GM10248 (cell line): Measurements from ENCODE around the gene IREB2.

Experiments
- CTCF ChIA-PET: fragments of 300-600 bp; sonication (Branson Sonifier 250); formaldehyde crosslinking; extraction: SDS; loops from one replicate; lab custom pipeline; 2021; ENCODE audit warnings: antibody characterized with exemption; lab: Yijun Ruan, JAX
- POLR2A ChIA-PET: fragments of 350-650 bp; sonication (Branson Sonifier 250); formaldehyde crosslinking; extraction: SDS; loops from one replicate; lab custom pipeline; 2020; ENCODE audit warnings: antibody characterized with exemption; lab: Yijun Ruan, JAX
- DNase-seq: peaks from one replicate; pipeline ENCODE4 v3.0.0; 2012; ENCODE audit errors: extremely low spot score
- TF ChIP-seq, protein P1 (sequence below): IDR thresholded peaks from 2 replicates; pipeline ENCODE4 v1.5.1; 2012; ENCODE audit warnings: mild to moderate bottlenecking, low read depth; ENCODE audit errors: extremely low read depth, missing control alignments, control extremely low read depth

The IREB2 gene

DNA sequence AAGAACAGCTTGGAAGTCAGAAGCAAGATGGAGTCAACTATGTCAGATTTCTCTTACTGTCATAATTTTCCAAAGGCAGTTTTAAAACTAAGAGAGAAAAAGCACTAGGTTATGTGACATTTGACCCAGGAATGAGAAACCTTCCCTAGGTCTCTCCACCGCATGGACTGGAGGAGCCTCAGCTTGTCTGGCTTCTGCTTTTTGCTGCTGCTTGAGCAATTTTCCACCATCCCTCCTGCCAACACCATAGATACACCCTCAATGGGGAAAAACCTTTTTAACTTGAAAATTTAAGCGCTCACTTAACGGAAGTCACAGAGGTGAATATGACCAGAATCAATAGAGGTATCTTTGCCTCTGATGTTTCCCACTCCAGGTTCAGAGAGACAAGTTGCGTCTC lies 17.8 kb upstream of the IREB2 start:
- TF ChIP-seq, protein P1, sequence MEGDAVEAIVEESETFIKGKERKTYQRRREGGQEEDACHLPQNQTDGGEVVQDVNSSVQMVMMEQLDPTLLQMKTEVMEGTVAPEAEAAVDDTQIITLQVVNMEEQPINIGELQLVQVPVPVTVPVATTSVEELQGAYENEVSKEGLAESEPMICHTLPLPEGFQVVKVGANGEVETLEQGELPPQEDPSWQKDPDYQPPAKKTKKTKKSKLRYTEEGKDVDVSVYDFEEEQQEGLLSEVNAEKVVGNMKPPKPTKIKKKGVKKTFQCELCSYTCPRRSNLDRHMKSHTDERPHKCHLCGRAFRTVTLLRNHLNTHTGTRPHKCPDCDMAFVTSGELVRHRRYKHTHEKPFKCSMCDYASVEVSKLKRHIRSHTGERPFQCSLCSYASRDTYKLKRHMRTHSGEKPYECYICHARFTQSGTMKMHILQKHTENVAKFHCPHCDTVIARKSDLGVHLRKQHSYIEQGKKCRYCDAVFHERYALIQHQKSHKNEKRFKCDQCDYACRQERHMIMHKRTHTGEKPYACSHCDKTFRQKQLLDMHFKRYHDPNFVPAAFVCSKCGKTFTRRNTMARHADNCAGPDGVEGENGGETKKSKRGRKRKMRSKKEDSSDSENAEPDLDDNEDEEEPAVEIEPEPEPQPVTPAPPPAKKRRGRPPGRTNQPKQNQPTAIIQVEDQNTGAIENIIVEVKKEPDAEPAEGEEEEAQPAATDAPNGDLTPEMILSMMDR: no peak
- CTCF ChIA-PET: interaction anchor here (1.2 to 5.3 kb wide), 3 partner anchors 9 to 111 kb away, joined by 4 to 57 read pairs (median 6); no protein-coding TSS in a partner anchor
- DNase-seq: no peak
- POLR2A ChIA-PET: interaction anchor here (0.7 kb wide), 1 partner anchor 17 kb away, joined by 3 read pairs; no protein-coding TSS in a partner anchor

DNA sequence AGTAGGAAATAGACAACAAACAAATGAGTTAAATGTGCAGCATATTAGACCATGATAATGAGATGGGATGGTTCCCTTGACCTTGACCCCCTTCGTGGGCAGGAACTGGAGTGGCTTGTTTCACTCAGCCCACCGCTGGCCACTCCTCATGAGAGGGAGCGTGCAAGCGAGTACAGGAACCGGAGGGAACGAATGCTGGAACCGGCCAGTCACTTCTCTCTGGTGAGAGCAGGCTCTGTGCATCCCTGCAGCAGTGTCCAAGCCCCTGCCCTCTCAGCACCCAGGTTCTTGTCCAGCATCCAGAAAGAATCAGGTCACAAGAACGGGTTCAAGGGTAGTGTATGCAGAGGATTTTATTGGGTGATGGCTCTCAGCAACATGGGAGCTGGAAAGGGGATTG lies 17.2 kb upstream of the IREB2 start:
- TF ChIP-seq, protein P1: no peak
- CTCF ChIA-PET: interaction anchor here (1.0 to 5.3 kb wide), 6 partner anchors 9 to 113 kb away, joined by 4 to 57 read pairs (median 12); partner anchors contain the start of gene IREB2
- no peak for DNase-seq
- POLR2A ChIA-PET: no interaction called here

DNA sequence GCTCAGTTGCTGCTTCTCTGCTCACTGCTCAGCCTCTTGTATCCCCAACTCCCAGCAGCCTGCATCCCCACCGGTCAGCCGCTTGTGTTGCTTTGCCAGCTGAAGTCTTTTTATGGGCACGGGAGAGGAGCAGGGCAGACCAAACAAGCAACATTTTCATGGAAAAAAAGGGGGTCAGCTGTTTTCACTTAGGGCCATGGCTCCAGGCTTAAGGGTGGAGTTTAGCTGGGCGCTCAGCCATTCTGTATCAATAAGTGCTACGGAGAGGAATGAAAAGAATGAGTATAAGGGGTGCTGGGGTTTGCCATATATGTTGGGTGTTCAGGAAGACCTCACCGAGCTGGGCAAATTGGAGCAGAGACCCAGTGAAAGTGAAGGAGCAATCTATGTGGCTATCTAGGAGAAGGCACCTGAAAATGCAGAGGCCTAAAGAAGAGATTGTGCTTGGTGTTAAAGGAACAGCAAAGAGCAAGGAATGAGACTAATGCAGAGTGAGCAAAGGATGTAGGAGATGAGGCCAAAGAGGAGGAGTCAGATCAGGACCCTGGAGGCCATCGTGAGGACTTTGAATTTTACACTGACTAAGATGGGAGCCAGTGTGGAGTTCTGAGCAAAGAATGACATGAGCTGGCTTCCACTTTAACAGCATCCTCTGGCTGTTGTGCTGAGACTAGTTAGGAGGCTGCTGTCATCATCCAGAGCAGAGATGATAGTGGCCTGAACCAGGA lies 16.6 kb upstream of the IREB2 start:
- ChIA-PET CTCF (interaction anchor here (1.0 to 5.3 kb wide), 12 partner anchors 8 to 463 kb away, joined by 4 to 57 read pairs (median 8); partner anchors contain the start of gene IREB2), POLR2A (no interaction called here)
- TF ChIP-seq, protein P1: no peak
- DNase-seq: no peak

DNA sequence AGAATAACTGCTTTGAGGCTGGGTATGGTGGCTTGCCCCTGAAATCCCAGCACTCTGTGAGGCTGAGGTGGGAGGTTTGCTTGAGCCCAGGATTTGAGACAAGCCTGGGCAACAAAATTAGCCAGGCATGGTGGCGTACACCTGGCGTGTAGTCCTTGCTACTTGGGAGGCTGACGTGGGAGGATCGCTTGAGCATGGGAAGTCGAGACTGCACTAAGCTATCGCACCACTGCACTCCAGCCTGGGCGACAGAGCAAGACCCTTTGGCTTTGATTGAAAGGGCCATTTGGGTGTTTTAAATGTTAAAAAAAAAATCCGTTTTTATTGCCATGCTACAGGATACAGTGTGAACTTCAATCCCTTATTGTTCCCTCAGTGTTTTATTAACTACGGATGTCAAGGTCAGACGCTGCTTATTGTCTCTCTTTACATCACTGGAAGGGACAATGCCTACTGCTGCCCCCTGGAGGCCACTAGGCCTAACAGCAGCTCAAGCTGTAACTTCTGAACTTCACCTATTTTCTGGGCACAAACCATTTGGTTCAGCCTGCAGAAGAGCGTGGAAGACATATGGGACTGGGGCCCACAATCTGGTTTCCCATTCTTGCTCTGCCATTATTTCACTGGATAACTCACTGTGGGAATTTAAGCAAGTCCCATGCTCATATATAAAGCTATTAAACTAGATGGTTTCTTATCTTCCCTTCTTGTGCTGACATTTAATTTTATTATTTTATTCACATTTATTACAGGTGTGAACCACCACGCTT lies 15.3 kb upstream of the IREB2 start:
- ChIA-PET POLR2A (no interaction called here), CTCF (interaction anchor here (0.7 to 5.3 kb wide), 27 partner anchors 9 to 464 kb away, joined by 3 to 57 read pairs (median 5); partner anchors contain the start of genes IREB2 and SKIC8)
- TF ChIP-seq, protein P1: peak; percentile 92
- DNase-seq: peak; percentile 75

DNA sequence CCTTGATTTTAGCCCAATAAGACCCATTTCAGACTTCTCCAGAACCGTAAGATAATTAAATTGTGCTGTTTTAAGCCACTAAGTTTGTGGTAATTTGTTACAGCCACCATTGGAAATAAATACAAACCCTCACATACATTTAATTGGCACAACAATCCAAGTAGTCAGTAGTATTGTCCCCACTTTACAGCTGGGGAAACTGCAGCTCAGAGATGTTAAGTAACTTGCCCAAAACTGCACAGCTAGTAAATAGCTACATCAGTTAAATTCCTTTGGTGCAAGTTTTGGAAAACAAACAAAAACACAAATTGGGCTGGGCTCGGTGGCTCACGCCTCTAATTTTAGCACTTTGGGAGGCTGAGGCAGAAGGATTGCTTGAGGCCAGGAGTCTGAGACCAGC lies 13.3 kb upstream of the IREB2 start:
- no peak for DNase-seq
- TF ChIP-seq, protein P1: no peak
- CTCF ChIA-PET: interaction anchor here (1.0 to 5.3 kb wide), 6 partner anchors 14 to 121 kb away, joined by 3 to 57 read pairs (median 26); partner anchors contain the start of gene IREB2
- POLR2A ChIA-PET: no interaction called here

DNA sequence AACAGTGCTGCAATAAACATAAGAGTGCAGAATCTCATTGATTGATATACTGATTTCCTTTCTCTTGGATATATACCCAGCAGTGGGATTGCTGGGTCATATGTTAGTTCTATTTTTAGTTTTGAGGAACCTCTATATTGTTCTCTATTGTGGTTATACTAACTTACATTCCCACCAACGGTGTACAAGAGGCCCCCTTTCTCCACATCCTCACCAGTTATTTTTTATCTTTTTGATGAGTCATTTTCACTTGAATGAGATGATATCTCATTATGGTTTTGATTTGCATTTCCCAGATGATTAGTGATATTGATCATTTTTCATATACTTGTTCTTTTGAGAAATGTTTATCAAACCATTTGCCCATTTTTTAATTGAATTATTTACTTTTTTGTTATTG lies 12.4 kb upstream of the IREB2 start:
- DNase-seq: no peak
- CTCF ChIA-PET: interaction anchor here (1.3 kb wide), 1 partner anchor 24 kb away, joined by 3 read pairs; no protein-coding TSS in a partner anchor
- TF ChIP-seq, protein P1: no peak
- POLR2A ChIA-PET: interaction anchor here (0.6 kb wide), 1 partner anchor 676 kb away, joined by 6 read pairs; no protein-coding TSS in a partner anchor
